Sigmoid colon (tissue), 7 donors: ENCODE data around the gene PEA15. TPM values are rescaled to one million over a fixed set of nuclear protein-coding genes. Genes with fewer than 3 reads are reported as not detected.

Source experiments
- DNase-seq: peaks from one replicate; pipeline ENCODE4 v3.0.0-alpha.2; 2019
- H3K27ac ChIP-seq, 4 donors: fragments of 200-600 bp; sonication (generic); one replicate each; pipeline ENCODE4 v1.5.1; 2016 to 2019; ENCODE audit warnings: mild to moderate bottlenecking in 1 of 4
- H3K27me3 ChIP-seq, 3 donors: fragments of 200-600 bp; sonication (generic); one replicate each; pipeline ENCODE4 v1.5.1; 2019; ENCODE audit warnings: mild to moderate bottlenecking in 1 of 3
- H3K36me3 ChIP-seq, 4 donors: fragments of 200-600 bp; sonication (generic); one replicate each; pipeline ENCODE4 v1.5.1; 2016 to 2019
- H3K4me1 ChIP-seq, 4 donors: fragments of 200-600 bp; sonication (generic); one replicate each; pipeline ENCODE4 v1.5.1; 2017 to 2019
- H3K4me3 ChIP-seq, 4 donors: fragments of 200-600 bp; sonication (generic); one replicate each; pipeline ENCODE4 v1.5.1; 2017 to 2019; ENCODE audit warnings: mild to moderate bottlenecking in 2 of 4, moderate library complexity in 1 of 4
- H3K9me3 ChIP-seq, 4 donors: fragments of 200-600 bp in 3 of 4; sonication (generic) in 3 of 4; one replicate each; pipeline versions ENCODE4 v1.5.1 to v1.6.1; 2013 to 2019
- EP300 ChIP-seq, 4 donors: sonication (generic); formaldehyde crosslinking; IDR thresholded peaks; one replicate each; pipeline ENCODE4 v1.6.1; 2017; ENCODE audit warnings: antibody characterized with exemption in 4 of 4
- POLR2A ChIP-seq, 2 donors: fragments of 450-650 bp; IDR thresholded peaks; one replicate each; pipeline ENCODE4 v1.6.1; 2016; ENCODE audit warnings: antibody characterized with exemption in 2 of 2, mild to moderate bottlenecking in 2 of 2, moderate library complexity in 2 of 2
- POLR2AphosphoS5 ChIP-seq, 4 donors: sonication (generic); formaldehyde crosslinking; IDR thresholded peaks; one replicate each; pipeline ENCODE4 v1.6.1; 2017; ENCODE audit warnings: antibody characterized with exemption in 4 of 4
- WGBS, 2 donors: extraction: QIAGEN DNeasy Blood & Tissue Kit; methylation state at CpG; one replicate each; pipeline ENCODE4 v1.1.7; 2013; 5-methylcytosine and 5-hydroxymethylcytosine counted together
- intact Hi-C: fragments of 100-400 bp; cut with DNase I; formaldehyde crosslinking; loops from one replicate; pipeline ENCODE4 v1.15.1; 2023
- polyA plus RNA-seq, 3 donors: library from polyadenylated mRNA; stranded (reverse); fragments of 200-250 nt; gene quantifications; one replicate each; pipeline ENCODE4 v1.2.3, GENCODE V29; 2013
- total RNA-seq, 4 donors: library from RNA; depleted of rRNA; stranded (reverse); fragments of >200 nt; gene quantifications; one replicate each; pipeline ENCODE4 v1.1.0, GENCODE V29; 2016
- TF ChIP-seq, protein P1 (sequence below), 4 experiments: fragments of 450-650 bp in 3 of 4; fragments of 200-600 bp in 1 of 4; IDR thresholded peaks; one replicate each; pipeline ENCODE4 v1.5.1; 2016 to 2019; ENCODE audit warnings: antibody characterized with exemption in 4 of 4, mild to moderate bottlenecking in 3 of 4, moderate library complexity in 2 of 4
- donor health status: healthy with polysubstance abuse.
- donor health status: Bipolar disorder and iron deficiency.
- donor health status: healthy.

The PEA15 gene
- total and polyA plus RNA-seq, 7 donors: 42.5 to 126 (median 98.5) TPM

DNA sequence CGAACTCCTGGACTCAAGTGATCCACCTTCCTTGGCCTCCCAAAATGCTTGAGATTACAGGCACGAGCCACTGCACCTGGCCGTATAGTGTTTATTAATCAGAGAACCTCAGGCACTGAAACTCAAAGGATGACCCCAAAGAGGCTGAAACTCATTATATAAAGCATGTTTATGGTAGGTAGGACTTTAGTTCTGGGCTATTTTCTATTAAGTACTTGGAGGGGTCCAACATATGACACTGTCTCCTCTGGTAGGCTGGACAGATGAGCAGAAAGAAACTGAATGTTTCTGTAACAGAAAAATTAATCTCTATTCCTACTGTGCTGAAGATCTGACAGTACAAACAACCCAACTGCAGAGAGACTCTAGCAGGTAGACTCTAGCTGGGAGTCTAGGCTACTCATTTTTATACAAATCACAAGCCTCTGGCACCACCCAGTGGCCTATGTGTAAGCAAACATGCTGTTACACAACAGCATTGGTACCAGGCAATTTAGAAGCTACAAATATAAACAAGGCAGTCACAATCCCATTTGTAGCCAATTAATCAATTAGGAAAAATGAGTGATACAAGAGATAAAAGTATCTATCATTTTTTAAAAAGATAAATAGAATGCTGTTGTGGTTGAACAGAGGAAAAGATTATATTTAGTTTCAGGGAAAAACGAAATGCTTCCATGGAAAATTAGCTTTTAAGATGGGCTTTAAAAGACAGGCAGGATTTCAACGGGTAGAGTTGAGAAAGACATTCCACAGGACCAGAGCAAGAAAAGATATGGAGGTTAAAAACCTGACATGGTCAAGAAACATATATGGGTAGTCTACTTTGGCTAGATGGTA lies 46.7 kb downstream of the PEA15 start:
- TF ChIP-seq EP300 (IDR thresholded peaks at IDR 0.05): no peak
- TF ChIP-seq, protein P1, sequence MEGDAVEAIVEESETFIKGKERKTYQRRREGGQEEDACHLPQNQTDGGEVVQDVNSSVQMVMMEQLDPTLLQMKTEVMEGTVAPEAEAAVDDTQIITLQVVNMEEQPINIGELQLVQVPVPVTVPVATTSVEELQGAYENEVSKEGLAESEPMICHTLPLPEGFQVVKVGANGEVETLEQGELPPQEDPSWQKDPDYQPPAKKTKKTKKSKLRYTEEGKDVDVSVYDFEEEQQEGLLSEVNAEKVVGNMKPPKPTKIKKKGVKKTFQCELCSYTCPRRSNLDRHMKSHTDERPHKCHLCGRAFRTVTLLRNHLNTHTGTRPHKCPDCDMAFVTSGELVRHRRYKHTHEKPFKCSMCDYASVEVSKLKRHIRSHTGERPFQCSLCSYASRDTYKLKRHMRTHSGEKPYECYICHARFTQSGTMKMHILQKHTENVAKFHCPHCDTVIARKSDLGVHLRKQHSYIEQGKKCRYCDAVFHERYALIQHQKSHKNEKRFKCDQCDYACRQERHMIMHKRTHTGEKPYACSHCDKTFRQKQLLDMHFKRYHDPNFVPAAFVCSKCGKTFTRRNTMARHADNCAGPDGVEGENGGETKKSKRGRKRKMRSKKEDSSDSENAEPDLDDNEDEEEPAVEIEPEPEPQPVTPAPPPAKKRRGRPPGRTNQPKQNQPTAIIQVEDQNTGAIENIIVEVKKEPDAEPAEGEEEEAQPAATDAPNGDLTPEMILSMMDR (IDR thresholded peaks at IDR 0.05): peak; percentile 57 to 70 (median 62)
- peak in 1 of 4 donors; percentile 17 for TF ChIP-seq POLR2AphosphoS5 (IDR thresholded peaks at IDR 0.05)
- no peak for TF ChIP-seq POLR2A (IDR thresholded peaks at IDR 0.05)
- H3K27ac ChIP-seq: peak overlapping the region; percentile 33 to 61 (median 47)
- no peaks in the 10 kb centered on the region for H3K9me3 ChIP-seq
- H3K36me3 ChIP-seq: peaks cover 0 to 11% (median 0%) of the 10 kb centered on the region in 4 donors
- no peaks in the 10 kb centered on the region for H3K27me3 ChIP-seq
- peaks cover 0 to 44% (median 34%) of the 10 kb centered on the region in 4 donors for H3K4me1 ChIP-seq
- DNase-seq: peak; percentile 88
- intact Hi-C loops: loop anchor here (1.0 to 5.0 kb wide), 4 partner anchors 33 to 151 kb away; partner anchors contain the start of gene PEX19
- 74 to 80% methylated on average over 5 of the region's 5 CpGs for WGBS, 2 donors
- H3K4me3 ChIP-seq: no peak overlapping the region

GRCh38 chr1:160255781-160256300 lies 50.7 kb downstream of the PEA15 start:
- Histone ChIP-seq H3K36me3 (peaks cover 0 to 11% (median 0%) of the 10 kb centered on the region in 4 donors), H3K27me3 (no peaks in the 10 kb centered on the region), H3K4me1 (peaks cover 0 to 71% (median 64%) of the 10 kb centered on the region in 4 donors), H3K27ac (peak overlapping the region in 3 of 4 donors; percentile 41 to 63 (median 49)), H3K4me3 (no peak overlapping the region), H3K9me3 (no peaks in the 10 kb centered on the region)
- DNase-seq: no peak
- intact Hi-C loops: no loop called here
- TF ChIP-seq, protein P1 (IDR thresholded peaks at IDR 0.05): no peak
- TF ChIP-seq POLR2A (IDR thresholded peaks at IDR 0.05) (no peak), EP300 (IDR thresholded peaks at IDR 0.05) (no peak), POLR2AphosphoS5 (IDR thresholded peaks at IDR 0.05) (no peak)
- 87 to 96% methylated on average over 4 of the region's 4 CpGs for WGBS, 2 donors

DNA sequence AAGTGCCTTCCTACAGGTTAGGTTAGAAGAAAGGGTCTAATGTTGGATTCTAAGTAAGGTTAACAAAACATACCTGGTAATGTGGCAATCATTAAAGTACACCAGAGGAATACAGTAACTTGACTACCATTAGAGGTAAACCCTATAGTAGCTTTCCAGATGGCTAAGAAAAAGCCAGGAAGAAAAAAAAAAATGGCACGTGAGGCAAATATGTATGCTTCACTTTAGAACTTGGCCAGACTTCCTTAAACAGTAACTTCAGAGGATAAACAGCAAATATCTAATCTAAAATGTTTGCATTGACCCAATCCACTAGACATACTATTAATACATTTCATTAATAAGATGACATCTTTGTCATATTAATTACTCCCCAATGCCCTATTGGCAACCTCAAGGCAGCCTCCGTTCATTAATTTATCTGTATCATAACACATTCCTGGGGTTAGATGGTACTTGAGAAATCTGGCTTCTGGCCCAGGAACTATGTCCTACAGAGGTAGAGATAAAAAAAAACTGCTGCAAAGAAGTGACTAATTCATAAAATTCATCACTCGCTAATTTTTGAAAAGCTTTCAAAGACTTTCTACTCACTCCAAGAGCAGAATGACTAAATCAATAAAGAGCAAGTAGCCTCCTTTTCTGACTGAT lies 51.3 kb downstream of the PEA15 start:
- intact Hi-C loops: no loop called here
- peaks cover 0 to 11% (median 0%) of the 10 kb centered on the region in 4 donors for H3K36me3 ChIP-seq
- H3K9me3 ChIP-seq: no peaks in the 10 kb centered on the region
- peak overlapping the region; percentile 26 to 63 (median 45) for H3K27ac ChIP-seq
- H3K4me3 ChIP-seq: no peak overlapping the region
- peaks cover 0 to 69% (median 63%) of the 10 kb centered on the region in 4 donors for H3K4me1 ChIP-seq
- DNase-seq: no peak
- H3K27me3 ChIP-seq: no peaks in the 10 kb centered on the region
- 65 to 69% methylated on average over 3 of the region's 3 CpGs for WGBS, 2 donors
- TF ChIP-seq EP300 (IDR thresholded peaks at IDR 0.05) (no peak), POLR2AphosphoS5 (IDR thresholded peaks at IDR 0.05) (no peak), POLR2A (IDR thresholded peaks at IDR 0.05) (no peak)
- TF ChIP-seq, protein P1 (IDR thresholded peaks at IDR 0.05): no peak

DNA sequence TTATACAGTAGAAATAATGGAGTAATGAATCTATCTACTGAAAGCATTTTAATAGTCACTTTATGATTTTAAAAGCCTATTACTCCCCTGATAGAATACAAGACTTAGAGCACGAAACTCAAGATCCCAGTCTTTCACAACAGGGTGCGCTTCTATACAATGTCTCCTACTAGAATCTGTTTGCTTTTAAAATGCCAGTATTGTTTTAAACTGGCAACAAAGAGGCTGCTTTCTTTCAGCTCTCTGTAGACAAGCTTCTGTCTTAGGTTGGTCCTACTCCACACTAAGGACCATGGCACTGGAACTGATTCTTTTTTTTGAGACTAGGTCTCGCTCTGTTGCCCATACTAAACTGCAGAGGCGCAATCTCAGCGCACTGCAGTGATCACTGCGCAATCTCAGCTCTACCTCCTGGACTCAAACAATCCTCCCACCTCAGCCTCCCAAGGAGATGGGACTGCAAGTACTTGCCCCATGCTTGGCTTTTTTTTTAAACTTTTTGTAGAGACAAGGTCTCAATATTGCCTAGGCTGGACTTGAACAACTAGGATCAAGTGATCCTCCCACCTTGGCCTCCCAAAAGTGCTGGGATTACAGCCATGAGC lies 52.3 kb downstream of the PEA15 start:
- no peaks in the 10 kb centered on the region for H3K27me3 ChIP-seq
- intact Hi-C loops: no loop called here
- peaks cover 0 to 11% (median 0%) of the 10 kb centered on the region in 4 donors for H3K36me3 ChIP-seq

More for the DNA sequence above, 52.3 kb downstream of the PEA15 start:
- Histone ChIP-seq H3K4me3 (no peak overlapping the region), H3K9me3 (no peaks in the 10 kb centered on the region), H3K27ac (peak overlapping the region; percentile 41 to 63 (median 54)), H3K4me1 (peaks cover 0 to 62% (median 56%) of the 10 kb centered on the region in 4 donors)
- TF ChIP-seq EP300 (IDR thresholded peaks at IDR 0.05): no peak
- TF ChIP-seq POLR2AphosphoS5 (IDR thresholded peaks at IDR 0.05): no peak
- TF ChIP-seq POLR2A (IDR thresholded peaks at IDR 0.05): no peak
- TF ChIP-seq, protein P1 (IDR thresholded peaks at IDR 0.05): no peak
- WGBS, 2 donors: 96 to 97% methylated on average over 6 of the region's 6 CpGs
- DNase-seq: no peak
